K562 (cell line): ENCODE results near the gene TSGA10. TPM values are rescaled to one million over a fixed set of nuclear protein-coding genes. Genes with fewer than 3 reads are reported as not detected.

ENCODE experiments used
- CBFA2T3 ChIP-seq: fragments of 450-650 bp; IDR thresholded peaks from 2 replicates; pipeline ENCODE4 v1.6.1; 2017
- CBX3 ChIP-seq, 2 experiments: IDR thresholded peaks; 1 replicate in 1 of 2; 2 replicates in 1 of 2; pipeline ENCODE4 v1.6.1; 2012; ENCODE audit warnings: inconsistent platforms in 2 of 2, low read length in 2 of 2, borderline replicate concordance in 1 of 2, control low read depth in 1 of 2
- CHD4 ChIP-seq: fragments of 200-600 bp; sonication (generic); IDR thresholded peaks from 3 replicates; pipeline ENCODE4 v1.6.1; 2012; ENCODE audit warnings: low read depth, mild to moderate bottlenecking, mixed read lengths, low read length, inconsistent platforms; ENCODE audit not compliant: insufficient read depth, insufficient replicate concordance, poor library complexity, severe bottlenecking
- DNMT1 ChIP-seq: fragments of 450-650 bp; IDR thresholded peaks from 2 replicates; pipeline ENCODE4 v1.6.1; 2016; ENCODE audit warnings: antibody characterized with exemption, mild to moderate bottlenecking
- NR3C1 ChIP-seq: sonication (generic); formaldehyde crosslinking; IDR thresholded peaks from 2 replicates; pipeline ENCODE4 v1.8.1; 2022; ENCODE audit warnings: missing genetic modification reagents
- RREB1 ChIP-seq: fragments of 250-450 bp; sonication (Bioruptor Pico); IDR thresholded peaks from 2 replicates; pipeline ENCODE4 v1.4.0; 2020
- STAG1 ChIP-seq: sonication (generic); formaldehyde crosslinking; IDR thresholded peaks from 2 replicates; pipeline ENCODE4 v1.5.0; 2020; ENCODE audit warnings: missing genetic modification reagents, borderline replicate concordance
- THRAP3 ChIP-seq: fragments of 450-650 bp; IDR thresholded peaks from 2 replicates; pipeline ENCODE4 v1.6.1; 2016; ENCODE audit warnings: mild to moderate bottlenecking, inconsistent platforms, borderline replicate concordance
- ZBTB43 ChIP-seq: sonication (generic); formaldehyde crosslinking; IDR thresholded peaks from 2 replicates; pipeline ENCODE4 v1.8.0; 2023; ENCODE audit warnings: mild to moderate bottlenecking, missing genetic modification reagents
- ZNF318 ChIP-seq, 2 experiments: fragments of 450-650 bp; IDR thresholded peaks; 2 replicates each; pipeline ENCODE4 v1.6.1; 2016; ENCODE audit warnings: mild to moderate bottlenecking in 2 of 2, borderline replicate concordance in 1 of 2, low read depth in 1 of 2, moderate library complexity in 1 of 2
- polyA plus RNA-seq, 8 experiments: library from polyadenylated mRNA; depleted of rRNA in 4 of 8; stranded (reverse) in 5 of 8; unstranded in 3 of 8; fragments of >200 nt; fragmentation: Nextera tagmentation in 2 of 8; fragmentation: Illumina TruSeq in 1 of 8; extraction: Ambion mirVana in 2 of 8; extraction: Trizol in 1 of 8; gene quantifications; 2 replicates each; pipeline versions ENCODE4 v1.2.1 to v1.2.3, GENCODE V29; 2011 to 2014; ENCODE audit warnings: inconsistent platforms in 1 of 8, missing spikeins in 1 of 8
- total RNA-seq, 7 experiments: library from RNA; depleted of rRNA in 6 of 7; stranded (reverse); fragments of >200 nt in 6 of 7; fragmentation: Illumina TruSeq in 2 of 7; extraction: Trizol in 2 of 7; gene quantifications; 2 replicates each; pipeline versions ENCODE4 v1.2.1 to v1.2.3, GENCODE V29; 2011 to 2021; ENCODE audit warnings: low replicate concordance in 1 of 7

TSGA10 gene
- total and polyA plus RNA-seq, 9 of the 15 experiments (the other 6 are each of a cell fraction or from before 2014, with no cell fraction given) = 2.1 to 11.3 (median 3.2) TPM

- no peak for TF ChIP-seq THRAP3
- no peak for TF ChIP-seq DNMT1
- TF ChIP-seq NR3C1 = no peak
- no peak for TF ChIP-seq ZNF318 (IDR thresholded peaks at IDR 0.05; ENCODE audit: borderline replicate concordance in 1 of 2, low read depth in 1 of 2)
- peak; percentile 50 for TF ChIP-seq CBFA2T3
- TF ChIP-seq RREB1 (CRISPR knock-in tag) = no peak
- TF ChIP-seq STAG1 (CRISPR knock-in tag) = no peak
- peak in 1 of 2 experiments; percentile 45; a peak in 2 of 3 replicates for TF ChIP-seq CBX3 (IDR thresholded peaks at IDR 0.05; ENCODE audit: borderline replicate concordance in 1 of 2, low read length in 2 of 2)
- no peak for TF ChIP-seq ZBTB43 (CRISPR knock-in tag)
- TF ChIP-seq CHD4 = no peak
These were observed at the start of gene TSGA10, which contains the start of gene LIPT1 (continued) for GRCh38 chr2:99154643-99155536.
